Endodermal cell (in vitro differentiated cells): Measurements from ENCODE around the gene PANK4. TPM values are rescaled to one million over a fixed set of nuclear protein-coding genes. Genes with fewer than 3 reads are reported as not detected.

Source experiments
- DNase-seq: peaks from one replicate; pipeline ENCODE4 v3.0.0-alpha.2; 2017
- H3K27ac ChIP-seq: 2 replicates; pipeline ENCODE4 v1.5.1; 2013; ENCODE audit warnings: mild to moderate bottlenecking, low read depth, low read length, moderate library complexity
- H3K27me3 ChIP-seq: 2 replicates; pipeline ENCODE4 v1.6.1; 2013; ENCODE audit warnings: mild to moderate bottlenecking, low read length, moderate library complexity; ENCODE audit not compliant: insufficient read depth, control insufficient read depth, poor library complexity, severe bottlenecking
- H3K36me3 ChIP-seq: 2 replicates; pipeline ENCODE4 v1.7.0; 2013; ENCODE audit warnings: mild to moderate bottlenecking, low read length, moderate library complexity; ENCODE audit not compliant: control insufficient read depth, insufficient read depth
- H3K4me1 ChIP-seq: one replicate; pipeline ENCODE4 v1.7.0; 2013; ENCODE audit warnings: low read length; ENCODE audit not compliant: control insufficient read depth, insufficient read depth
- H3K4me3 ChIP-seq: 2 replicates; pipeline ENCODE4 v1.5.1; 2013; ENCODE audit warnings: mild to moderate bottlenecking, low read length, moderate library complexity
- H3K9ac ChIP-seq: 2 replicates; pipeline ENCODE4 v1.6.1; 2013; ENCODE audit warnings: mild to moderate bottlenecking, low read length, moderate library complexity; ENCODE audit not compliant: poor library complexity, severe bottlenecking; ENCODE audit errors: extremely low read depth
- H3K9me3 ChIP-seq: 2 replicates; pipeline ENCODE4 v1.6.1; 2013; ENCODE audit warnings: mild to moderate bottlenecking, low read length, moderate library complexity; ENCODE audit not compliant: control insufficient read depth
- H3K27ac Mint-ChIP-seq: 2 replicates; pipeline ENCODE4 v1.8.0; 2020; ENCODE audit warnings: mixed read lengths
- H3K27me3 Mint-ChIP-seq: 2 replicates; pipeline ENCODE4 v1.8.0; 2021; ENCODE audit warnings: mild to moderate bottlenecking, mixed read lengths; ENCODE audit not compliant: insufficient read depth
- H3K36me3 Mint-ChIP-seq: 2 replicates; pipeline ENCODE4 v1.8.0; 2020; ENCODE audit warnings: low read depth, mixed read lengths
- H3K4me1 Mint-ChIP-seq: 2 replicates; pipeline ENCODE4 v1.8.0; 2020; ENCODE audit warnings: mixed read lengths
- H3K4me3 Mint-ChIP-seq: 2 replicates; pipeline ENCODE4 v1.8.0; 2020; ENCODE audit warnings: mild to moderate bottlenecking, moderate library complexity, mixed read lengths
- H3K9me3 Mint-ChIP-seq: 2 replicates; pipeline ENCODE4 v1.8.0; 2020; ENCODE audit warnings: mild to moderate bottlenecking, mixed read lengths
- CTCF ChIP-seq: fragments of 200-600 bp; sonication (generic); conservative IDR thresholded peaks from 2 replicates; pipeline ENCODE4 v1.5.0; 2021; ENCODE audit warnings: antibody characterized with exemption, mild to moderate bottlenecking
- WGBS, 2 experiments: methylation state at CpG; one replicate each; pipeline versions ENCODE4 v1.1.5 to v1.1.7; 2013; ENCODE audit warnings: missing lambda C conversion rate in 2 of 2, mixed read lengths in 1 of 2; ENCODE audit not compliant: insufficient coverage in 1 of 2, insufficient read length in 1 of 2; 5-methylcytosine and 5-hydroxymethylcytosine counted together
- total RNA-seq, 2 donors: library from RNA; stranded (reverse); fragmentation: NEBNext Ultra II Directional in 1 of 2; extraction: Animal tissue kit (Norgen Biotek cat#: 25700) in 1 of 2; gene quantifications; 2 replicates in 1 of 2; 3 replicates in 1 of 2; pipeline ENCODE4 v1.2.1, GENCODE V29; 2021

PANK4 gene
- total RNA-seq, 2 donors from 2014 or later = 45.6 to 49.5 TPM

DNA sequence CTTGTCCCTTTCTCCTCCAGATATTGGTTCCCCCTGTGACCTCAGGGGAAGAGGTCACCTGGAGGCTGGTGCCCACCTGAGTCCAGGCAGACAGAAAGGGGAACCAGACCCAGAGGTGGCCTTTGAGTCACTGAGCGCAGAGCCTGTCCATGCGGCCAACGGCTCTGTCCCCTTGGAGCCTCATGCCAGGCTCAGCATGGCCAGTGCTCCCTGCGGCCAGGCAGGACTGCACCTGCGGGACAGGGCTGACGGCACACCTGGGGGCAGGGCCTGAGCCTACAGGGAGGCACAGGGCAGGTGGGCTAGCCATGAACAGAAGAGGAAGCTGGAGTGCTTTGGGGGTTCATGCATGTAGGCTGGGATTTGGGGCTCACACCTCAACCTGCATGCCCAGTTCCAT lies 32.5 kb upstream of the PANK4 start:
- no peak overlapping the region for H3K27ac ChIP-seq
- H3K4me1 Mint-ChIP-seq = peaks cover 6% of the 10 kb centered on the region
- TF ChIP-seq CTCF = no peak
- no peaks in the 10 kb centered on the region for H3K36me3 ChIP-seq
- no peak overlapping the region for H3K9ac ChIP-seq
- H3K27me3 Mint-ChIP-seq = no peaks in the 10 kb centered on the region
- DNase-seq = no peak
- no peaks in the 10 kb centered on the region for H3K9me3 Mint-ChIP-seq
- no peaks in the 10 kb centered on the region for H3K27me3 ChIP-seq
- no peaks in the 10 kb centered on the region for H3K9me3 ChIP-seq
- H3K27ac Mint-ChIP-seq = no peak overlapping the region
- 88 to 96% methylated on average over 6 of the region's 6 CpGs for WGBS, 2 experiments
- H3K36me3 Mint-ChIP-seq = no peaks in the 10 kb centered on the region
- H3K4me3 ChIP-seq = no peak overlapping the region
- peaks cover 4% of the 10 kb centered on the region for H3K4me1 ChIP-seq
- H3K4me3 Mint-ChIP-seq = no peak overlapping the region

GRCh38 chr1:2558420-2558819 lies 32.0 kb upstream of the PANK4 start:
- H3K9me3 ChIP-seq = no peaks in the 10 kb centered on the region
- no peak overlapping the region for H3K9ac ChIP-seq
- no peak for DNase-seq
- H3K27ac Mint-ChIP-seq = no peak overlapping the region
- H3K27ac ChIP-seq = no peak overlapping the region
- no peak overlapping the region for H3K4me3 Mint-ChIP-seq
- H3K4me1 Mint-ChIP-seq = peaks cover 6% of the 10 kb centered on the region
- H3K4me3 ChIP-seq = no peak overlapping the region
- no peaks in the 10 kb centered on the region for H3K36me3 ChIP-seq
- no peaks in the 10 kb centered on the region for H3K9me3 Mint-ChIP-seq
- WGBS, 2 experiments = 89% methylated on average over 6 to 12 of the region's 12 CpGs
- TF ChIP-seq CTCF = no peak
- no peaks in the 10 kb centered on the region for H3K27me3 Mint-ChIP-seq
- peaks cover 4% of the 10 kb centered on the region for H3K4me1 ChIP-seq
- H3K27me3 ChIP-seq = no peaks in the 10 kb centered on the region
- H3K36me3 Mint-ChIP-seq = no peaks in the 10 kb centered on the region

GRCh38 chr1:2557482-2558400 lies 31.3 kb upstream of the PANK4 start:
- Histone ChIP-seq H3K4me3 (no peak overlapping the region), H3K9me3 (no peaks in the 10 kb centered on the region), H3K27me3 (no peaks in the 10 kb centered on the region), H3K4me1 (peaks cover 4% of the 10 kb centered on the region), H3K9ac (no peak overlapping the region), H3K27ac (no peak overlapping the region), H3K36me3 (no peaks in the 10 kb centered on the region)
- Mint-ChIP-seq H3K9me3 (no peaks in the 10 kb centered on the region), H3K27me3 (no peaks in the 10 kb centered on the region), H3K36me3 (no peaks in the 10 kb centered on the region), H3K27ac (no peak overlapping the region), H3K4me1 (peaks cover 4% of the 10 kb centered on the region), H3K4me3 (no peak overlapping the region)
- no peak for DNase-seq
- no peak for TF ChIP-seq CTCF
- 91 to 92% methylated on average over 28 to 30 of the region's 30 CpGs for WGBS, 2 experiments
